CD14-positive monocyte (primary cell): ENCODE measurements around the gene SLC25A29. TPM values are rescaled to one million over a fixed set of nuclear protein-coding genes. Genes with fewer than 3 reads are reported as not detected.

Experiments used
- DNase-seq, 3 donors: peaks; one replicate each; pipeline ENCODE4 v3.0.0-alpha.2; 2011 to 2022
- H2AFZ ChIP-seq: 2 replicates; pipeline ENCODE4 v1.6.0; 2012; ENCODE audit warnings: mild to moderate bottlenecking, low read depth, low read length, inconsistent platforms; ENCODE audit not compliant: insufficient read depth, poor library complexity, severe bottlenecking
- H3K27ac ChIP-seq, 2 donors: 1 replicate in 1 of 2; 2 replicates in 1 of 2; pipeline ENCODE4 v1.5.1; 2012 to 2013; ENCODE audit warnings: low read length in 2 of 2, control low read depth in 1 of 2, inconsistent platforms in 1 of 2, low read depth in 1 of 2, mild to moderate bottlenecking in 1 of 2
- H3K27me3 ChIP-seq, 2 donors: one replicate each; pipeline versions ENCODE4 v1.6.0 to v1.6.1; 2011 to 2013; ENCODE audit warnings: low read length in 2 of 2; ENCODE audit not compliant: control insufficient read depth in 2 of 2, insufficient read depth in 2 of 2
- H3K36me3 ChIP-seq, 2 donors: replicated peaks in 1 of 2; 1 replicate in 1 of 2; 2 replicates in 1 of 2; pipeline versions ENCODE4 v1.5.1 to v1.6.1; 2012 to 2013; ENCODE audit warnings: low read length in 2 of 2, control low read depth in 1 of 2, inconsistent platforms in 1 of 2, mild to moderate bottlenecking in 1 of 2; ENCODE audit not compliant: insufficient read depth in 2 of 2, control insufficient read depth in 1 of 2
- H3K4me1 ChIP-seq, 2 donors: 1 replicate in 1 of 2; 2 replicates in 1 of 2; pipeline versions ENCODE4 v1.5.1 to v1.6.1; 2012 to 2013; ENCODE audit warnings: low read length in 2 of 2, control low read depth in 1 of 2, inconsistent platforms in 1 of 2, mild to moderate bottlenecking in 1 of 2, moderate library complexity in 1 of 2; ENCODE audit not compliant: insufficient read depth in 2 of 2, control insufficient read depth in 1 of 2
- H3K4me2 ChIP-seq: replicated peaks from 2 replicates; pipeline ENCODE3; 2012; ENCODE audit warnings: low read length, moderate library complexity, mild to moderate bottlenecking; ENCODE audit not compliant: poor library complexity, severe bottlenecking; ENCODE audit errors: extremely low read depth
- H3K4me3 ChIP-seq, 3 experiments: fragments of 200-600 bp in 1 of 3; sonication (generic) in 1 of 3; replicated peaks in 1 of 3; 1 replicate in 2 of 3; 2 replicates in 1 of 3; pipeline ENCODE4 v1.5.1; 2011 to 2013; ENCODE audit warnings: low read length in 3 of 3, mild to moderate bottlenecking in 3 of 3, control low read depth in 2 of 3, low read depth in 2 of 3, inconsistent platforms in 1 of 3, moderate library complexity in 1 of 3
- H3K79me2 ChIP-seq: 2 replicates; pipeline ENCODE4 v1.6.0; 2012; ENCODE audit warnings: mild to moderate bottlenecking, control low read depth, inconsistent platforms, low read length, moderate library complexity; ENCODE audit not compliant: insufficient read depth
- H3K9ac ChIP-seq: 2 replicates; pipeline ENCODE4 v1.6.0; 2017; ENCODE audit warnings: low read length, mild to moderate bottlenecking; ENCODE audit not compliant: insufficient read depth, poor library complexity, severe bottlenecking
- H3K9me3 ChIP-seq, 2 donors: replicated peaks in 1 of 2; 1 replicate in 1 of 2; 2 replicates in 1 of 2; pipeline versions ENCODE4 v1.5.1 to v1.6.1; 2012 to 2013; ENCODE audit warnings: low read length in 2 of 2, control low read depth in 1 of 2; ENCODE audit not compliant: control insufficient read depth in 1 of 2, insufficient read depth in 1 of 2
- H4K20me1 ChIP-seq: 2 replicates; pipeline ENCODE4 v1.6.0; 2012; ENCODE audit warnings: mild to moderate bottlenecking, low read length, control low read depth, moderate library complexity; ENCODE audit not compliant: insufficient read depth
- H3K27ac Mint-ChIP-seq, 7 donors: one replicate each; pipeline ENCODE4 v1.8.0; 2020; ENCODE audit warnings: mild to moderate bottlenecking in 7 of 7, mixed read lengths in 7 of 7, moderate library complexity in 6 of 7, inconsistent platforms in 2 of 7
- H3K27me3 Mint-ChIP-seq, 3 donors: one replicate each; pipeline ENCODE4 v1.8.0; 2021 to 2022; ENCODE audit warnings: low read depth in 3 of 3, mild to moderate bottlenecking in 3 of 3, mixed read lengths in 3 of 3, moderate library complexity in 3 of 3, inconsistent platforms in 1 of 3
- H3K36me3 Mint-ChIP-seq, 2 donors: one replicate each; pipeline ENCODE4 v1.8.0; 2020; ENCODE audit warnings: mixed read lengths in 2 of 2, inconsistent platforms in 1 of 2, mild to moderate bottlenecking in 1 of 2
- H3K4me1 Mint-ChIP-seq: one replicate; pipeline ENCODE4 v1.8.0; 2020; ENCODE audit warnings: mild to moderate bottlenecking, mixed read lengths
- H3K4me3 Mint-ChIP-seq, 2 donors: one replicate each; pipeline ENCODE4 v1.8.0; 2020; ENCODE audit warnings: mild to moderate bottlenecking in 2 of 2, mixed read lengths in 2 of 2, moderate library complexity in 1 of 2
- H3K9me3 Mint-ChIP-seq, 7 donors: one replicate each; pipeline ENCODE4 v1.8.0; 2020 to 2022; ENCODE audit warnings: mixed read lengths in 7 of 7, mild to moderate bottlenecking in 6 of 7, moderate library complexity in 6 of 7, inconsistent platforms in 2 of 7
- WGBS: methylation state at CpG from one replicate; pipeline ENCODE4 v1.1.5; 2013; ENCODE audit warnings: missing lambda C conversion rate; ENCODE audit not compliant: insufficient coverage; 5-methylcytosine and 5-hydroxymethylcytosine counted together
- intact Hi-C, 2 donors: fragments of 100-400 bp; cut with micrococcal nuclease; formaldehyde crosslinking; loops; one replicate each; pipeline versions ENCODE4 v1.15.0 to v1.15.1; 2023
- polyA plus RNA-seq, 3 donors: library from polyadenylated mRNA; depleted of rRNA in 1 of 3; unstranded in 2 of 3; stranded (reverse) in 1 of 3; fragments of 300-500 nt in 2 of 3; fragments of >200 nt in 1 of 3; fragmentation: Illumina TruSeq in 2 of 3; gene quantifications; 1 replicate in 2 of 3; 2 replicates in 1 of 3; pipeline ENCODE4 v1.2.3, GENCODE V29; 2012 to 2021
- TF ChIP-seq, protein P1 (sequence below): fragments of 200-600 bp; IDR thresholded peaks from one replicate; pipeline ENCODE4 v1.8.0; 2022; ENCODE audit warnings: antibody characterized with exemption, mild to moderate bottlenecking

Gene SLC25A29
- polyA plus RNA-seq, 3 donors: 16.9 to 114 (median 33.3) TPM

DNA sequence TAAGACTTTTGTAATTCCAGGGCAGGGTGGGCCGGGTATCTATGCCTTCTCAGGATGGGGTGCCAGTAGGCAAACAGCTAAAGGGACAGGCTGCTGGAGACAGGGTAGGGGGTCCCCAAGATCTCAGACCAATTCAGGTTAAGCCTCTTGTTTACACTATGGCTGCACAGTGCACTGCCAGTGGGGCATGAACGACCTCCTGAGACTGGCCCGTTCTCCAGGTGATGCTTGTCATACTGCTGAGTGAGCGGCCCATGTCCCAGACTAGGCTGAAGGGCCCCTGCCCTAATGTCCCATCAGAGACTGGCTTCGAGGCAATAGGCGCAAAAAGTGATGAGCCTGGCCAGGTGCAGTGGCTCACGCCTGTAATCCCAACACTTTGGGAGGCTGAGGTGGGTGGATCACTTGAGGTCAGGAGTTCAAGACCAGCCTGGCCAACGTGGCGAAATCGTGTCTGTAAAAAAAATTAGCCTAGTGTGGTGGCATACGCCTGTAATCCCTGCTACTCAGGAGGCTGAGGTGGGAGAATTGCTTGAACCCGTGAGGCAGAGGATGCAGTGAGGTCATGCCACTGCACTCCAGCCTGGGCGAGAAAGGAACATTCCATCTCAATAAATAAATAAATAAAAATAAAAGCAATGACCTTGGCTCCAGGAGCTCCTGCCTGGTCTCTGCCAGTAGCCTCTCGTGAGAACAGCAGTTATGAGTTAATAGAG, 12.6 kb downstream of the SLC25A29 start:
- peaks cover 39 to 50% of the 10 kb centered on the region in 2 donors for H3K4me1 ChIP-seq
- peaks cover 36 to 44% of the 10 kb centered on the region in 2 donors for H3K36me3 Mint-ChIP-seq
- H3K27ac ChIP-seq: no peak overlapping the region
- H3K27me3 ChIP-seq: no peaks in the 10 kb centered on the region
- DNase-seq: no peak
- no peaks in the 10 kb centered on the region for H4K20me1 ChIP-seq
- 82% methylated on average over 9 of the region's 14 CpGs for WGBS
- peaks cover 44% of the 10 kb centered on the region for H3K4me1 Mint-ChIP-seq
- TF ChIP-seq, protein P1, sequence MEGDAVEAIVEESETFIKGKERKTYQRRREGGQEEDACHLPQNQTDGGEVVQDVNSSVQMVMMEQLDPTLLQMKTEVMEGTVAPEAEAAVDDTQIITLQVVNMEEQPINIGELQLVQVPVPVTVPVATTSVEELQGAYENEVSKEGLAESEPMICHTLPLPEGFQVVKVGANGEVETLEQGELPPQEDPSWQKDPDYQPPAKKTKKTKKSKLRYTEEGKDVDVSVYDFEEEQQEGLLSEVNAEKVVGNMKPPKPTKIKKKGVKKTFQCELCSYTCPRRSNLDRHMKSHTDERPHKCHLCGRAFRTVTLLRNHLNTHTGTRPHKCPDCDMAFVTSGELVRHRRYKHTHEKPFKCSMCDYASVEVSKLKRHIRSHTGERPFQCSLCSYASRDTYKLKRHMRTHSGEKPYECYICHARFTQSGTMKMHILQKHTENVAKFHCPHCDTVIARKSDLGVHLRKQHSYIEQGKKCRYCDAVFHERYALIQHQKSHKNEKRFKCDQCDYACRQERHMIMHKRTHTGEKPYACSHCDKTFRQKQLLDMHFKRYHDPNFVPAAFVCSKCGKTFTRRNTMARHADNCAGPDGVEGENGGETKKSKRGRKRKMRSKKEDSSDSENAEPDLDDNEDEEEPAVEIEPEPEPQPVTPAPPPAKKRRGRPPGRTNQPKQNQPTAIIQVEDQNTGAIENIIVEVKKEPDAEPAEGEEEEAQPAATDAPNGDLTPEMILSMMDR: no peak
- no peaks in the 10 kb centered on the region for H3K9me3 ChIP-seq
- no peak overlapping the region for H3K4me2 ChIP-seq
- no peaks in the 10 kb centered on the region for H3K79me2 ChIP-seq
- no peak overlapping the region for H3K4me3 ChIP-seq
- no peak overlapping the region for H2AFZ ChIP-seq
- intact Hi-C loops: no loop called here
- peaks cover 0 to 2% (median 0%) of the 10 kb centered on the region in 3 donors for H3K27me3 Mint-ChIP-seq
- H3K9me3 Mint-ChIP-seq: peaks cover 0 to under 1% (median 0%) of the 10 kb centered on the region in 7 donors
- H3K36me3 ChIP-seq: peaks cover 12 to 25% of the 10 kb centered on the region in 2 donors
- no peak overlapping the region for H3K4me3 Mint-ChIP-seq
- peak overlapping the region in 1 of 7 donors; percentile 73 for H3K27ac Mint-ChIP-seq
- H3K9ac ChIP-seq: no peak overlapping the region

- no peak overlapping the region for H3K27ac ChIP-seq
- H3K4me3 Mint-ChIP-seq: no peak overlapping the region
- H3K79me2 ChIP-seq: no peaks in the 10 kb centered on the region
- peaks cover 12 to 25% of the 10 kb centered on the region in 2 donors for H3K36me3 ChIP-seq
- TF ChIP-seq, protein P1: no peak
- intact Hi-C loops: no loop called here
- no peaks in the 10 kb centered on the region for H3K9me3 ChIP-seq
- DNase-seq: no peak
- 95% methylated on average over 42 of the region's 42 CpGs for WGBS
- peaks cover 0 to 2% (median 0%) of the 10 kb centered on the region in 7 donors for H3K9me3 Mint-ChIP-seq
- no peak overlapping the region for H3K4me3 ChIP-seq
- H3K4me2 ChIP-seq: no peak overlapping the region
- H3K4me1 ChIP-seq: peaks cover 35 to 44% of the 10 kb centered on the region in 2 donors
- H3K27me3 Mint-ChIP-seq: peaks cover 0 to 2% (median 0%) of the 10 kb centered on the region in 3 donors
- H3K27ac Mint-ChIP-seq: peak overlapping the region in 2 of 7 donors; percentile 46 to 73
- peaks cover 38% of the 10 kb centered on the region for H3K4me1 Mint-ChIP-seq
- H3K9ac ChIP-seq: no peak overlapping the region
- H2AFZ ChIP-seq: no peak overlapping the region
- H3K36me3 Mint-ChIP-seq: peaks cover 29 to 37% of the 10 kb centered on the region in 2 donors
- no peaks in the 10 kb centered on the region for H4K20me1 ChIP-seq
- no peaks in the 10 kb centered on the region for H3K27me3 ChIP-seq
Measured at GRCh38 chr14:100292776-100293461, 13.3 kb downstream of the SLC25A29 start.
